Ovary (tissue), 9 donors: ENCODE results near the gene IL1R1. TPM values are rescaled to one million over a fixed set of nuclear protein-coding genes. Genes with fewer than 3 reads are reported as not detected.

Experiments
- DNase-seq, 5 donors: peaks; one replicate each; pipeline ENCODE4 v3.0.0-alpha.2; 2019 to 2020
- H3K27ac ChIP-seq, 2 donors: fragments of 200-600 bp; one replicate each; pipeline versions ENCODE4 v1.5.1 to v1.8.0; 2019 to 2022
- H3K27me3 ChIP-seq: fragments of 200-600 bp; one replicate; pipeline ENCODE4 v1.8.0; 2022
- H3K36me3 ChIP-seq: fragments of 200-600 bp; sonication (generic); one replicate; pipeline ENCODE4 v1.5.1; 2019
- H3K4me1 ChIP-seq: one replicate; pipeline ENCODE4 v1.8.1; 2013; ENCODE audit warnings: mild to moderate bottlenecking, moderate library complexity; ENCODE audit not compliant: insufficient read depth
- H3K4me3 ChIP-seq: fragments of 200-600 bp; sonication (generic); one replicate; pipeline ENCODE4 v1.5.1; 2017
- H3K9me3 ChIP-seq, 2 donors: fragments of 200-600 bp in 1 of 2; sonication (generic) in 1 of 2; one replicate each; pipeline versions ENCODE4 v1.5.1 to v1.8.1; 2013 to 2019; ENCODE audit warnings: mild to moderate bottlenecking in 1 of 2, moderate library complexity in 1 of 2
- EP300 ChIP-seq: sonication (generic); formaldehyde crosslinking; IDR thresholded peaks from one replicate; pipeline ENCODE4 v1.6.1; 2017; ENCODE audit warnings: antibody characterized with exemption
- POLR2A ChIP-seq: fragments of 450-650 bp; IDR thresholded peaks from one replicate; pipeline ENCODE4 v1.6.1; 2017; ENCODE audit warnings: antibody characterized with exemption, mild to moderate bottlenecking, moderate library complexity
- WGBS, 3 donors: extraction: QIAGEN DNeasy Blood & Tissue Kit in 1 of 3; methylation state at CpG; one replicate each; pipeline versions ENCODE4 v1.1.5 to v1.1.7; 2013 to 2017; 5-methylcytosine and 5-hydroxymethylcytosine counted together
- intact Hi-C, 4 donors: fragments of 100-400 bp; cut with DNase I; formaldehyde crosslinking; loops; one replicate each; pipeline versions ENCODE4 v1.11.0 to v1.15.1; 2022 to 2023
- polyA plus RNA-seq, 2 donors: library from polyadenylated mRNA; stranded (reverse); fragments of 200-250 nt in 1 of 2; fragments of 350-450 nt in 1 of 2; fragmentation: Illumina TruSeq in 1 of 2; extraction: RNeasy Lipid Tissue Mini Kit (QIAGEN cat#74804) in 1 of 2; gene quantifications; one replicate each; pipeline ENCODE4 v1.2.3, GENCODE V29; 2013 to 2014
- total RNA-seq, 7 donors: library from RNA; depleted of rRNA in 2 of 7; stranded (reverse); fragments of >200 nt in 2 of 7; fragmentation: NEBNext Ultra II Directional in 3 of 7; extraction: Animal tissue kit (Norgen Biotek cat#: 25700) in 3 of 7; gene quantifications; one replicate each; pipeline versions ENCODE4 v1.1.0 to v1.2.4, GENCODE V29; 2016 to 2023
- TF ChIP-seq, protein P1 (sequence below), 3 donors: fragments of 450-650 bp in 2 of 3; fragments of 200-600 bp in 1 of 3; IDR thresholded peaks; one replicate each; pipeline versions ENCODE4 v1.5.1 to v1.8.0; 2016 to 2022; ENCODE audit warnings: antibody characterized with exemption in 3 of 3, mild to moderate bottlenecking in 1 of 3
- donor health status: DM: no; HTN: no; CAD: no; lungs with moderate emphysema.
- donor health status: DM: no; HTN: no; CAD: no.
- donor health status: Bipolar disorder and iron deficiency.
- donor health status: DM: yes; HTN: yes; CAD: no.
- donor health status: DM: no; HTN: no; CAD: no.
- donor health status: DM: yes; HTN: yes; CAD: no.

IL1R1 gene
- total and polyA plus RNA-seq, 9 donors = 6.5 to 142 (median 36.5) TPM

DNA sequence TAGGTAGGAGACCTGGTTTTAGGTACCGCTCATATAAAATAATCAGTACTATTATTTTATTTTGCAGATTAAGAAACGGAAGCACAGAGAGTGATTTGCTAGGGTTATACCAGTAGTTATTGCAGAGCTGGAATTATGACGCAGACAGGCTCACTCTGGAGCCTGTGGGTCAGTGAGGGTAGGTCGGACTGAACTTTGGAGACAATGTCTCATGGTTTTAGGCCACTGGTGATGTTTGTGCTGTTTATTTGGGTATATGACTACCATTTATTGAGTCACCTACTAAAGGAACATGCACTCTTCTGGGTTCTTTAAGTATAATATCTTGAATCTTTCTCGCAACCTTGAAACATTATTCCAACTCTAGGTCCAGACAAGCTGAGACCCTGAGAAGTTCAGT is 33.5 kb upstream of the IL1R1 start:
- H3K4me3 ChIP-seq = no peak overlapping the region
- intact Hi-C loops = loop anchor here in 1 of 4 donors (10.0 kb wide), 1 partner anchor 84 kb away; no protein-coding TSS in a partner anchor
- no peak overlapping the region for H3K27ac ChIP-seq
- no peak for TF ChIP-seq EP300
- TF ChIP-seq, protein P1, sequence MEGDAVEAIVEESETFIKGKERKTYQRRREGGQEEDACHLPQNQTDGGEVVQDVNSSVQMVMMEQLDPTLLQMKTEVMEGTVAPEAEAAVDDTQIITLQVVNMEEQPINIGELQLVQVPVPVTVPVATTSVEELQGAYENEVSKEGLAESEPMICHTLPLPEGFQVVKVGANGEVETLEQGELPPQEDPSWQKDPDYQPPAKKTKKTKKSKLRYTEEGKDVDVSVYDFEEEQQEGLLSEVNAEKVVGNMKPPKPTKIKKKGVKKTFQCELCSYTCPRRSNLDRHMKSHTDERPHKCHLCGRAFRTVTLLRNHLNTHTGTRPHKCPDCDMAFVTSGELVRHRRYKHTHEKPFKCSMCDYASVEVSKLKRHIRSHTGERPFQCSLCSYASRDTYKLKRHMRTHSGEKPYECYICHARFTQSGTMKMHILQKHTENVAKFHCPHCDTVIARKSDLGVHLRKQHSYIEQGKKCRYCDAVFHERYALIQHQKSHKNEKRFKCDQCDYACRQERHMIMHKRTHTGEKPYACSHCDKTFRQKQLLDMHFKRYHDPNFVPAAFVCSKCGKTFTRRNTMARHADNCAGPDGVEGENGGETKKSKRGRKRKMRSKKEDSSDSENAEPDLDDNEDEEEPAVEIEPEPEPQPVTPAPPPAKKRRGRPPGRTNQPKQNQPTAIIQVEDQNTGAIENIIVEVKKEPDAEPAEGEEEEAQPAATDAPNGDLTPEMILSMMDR (IDR thresholded peaks at IDR 0.05) = no peak
- no peak for TF ChIP-seq POLR2A
- H3K9me3 ChIP-seq = no peaks in the 10 kb centered on the region
- no peak for DNase-seq
- 83 to 97% (median 89%) methylated on average over 5 of the region's 5 CpGs for WGBS, 3 donors
- H3K36me3 ChIP-seq = no peaks in the 10 kb centered on the region
- H3K27me3 ChIP-seq = no peaks in the 10 kb centered on the region
- H3K4me1 ChIP-seq = peaks cover 2% of the 10 kb centered on the region

DNA sequence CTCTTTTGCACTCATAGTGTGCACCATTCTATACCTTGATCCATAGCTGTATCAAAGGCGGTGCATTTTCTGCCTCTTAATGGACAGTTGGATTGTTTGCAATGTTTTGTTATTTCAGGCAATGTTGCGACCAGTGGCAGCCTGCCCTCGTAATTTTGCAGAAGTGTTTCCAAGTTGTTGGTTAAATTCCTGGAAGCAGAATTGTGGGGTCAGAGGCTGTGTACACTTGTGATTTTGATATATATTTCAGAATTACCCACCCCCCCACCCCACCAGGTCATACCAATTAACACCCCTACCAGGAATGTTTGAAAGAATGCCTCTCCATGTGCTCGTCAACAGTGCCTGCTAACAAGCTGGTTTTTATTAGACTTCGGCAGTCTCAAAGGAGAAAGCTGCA is 32.4 kb upstream of the IL1R1 start:
- H3K27ac ChIP-seq = no peak overlapping the region
- no peaks in the 10 kb centered on the region for H3K9me3 ChIP-seq
- DNase-seq = no peak
- TF ChIP-seq, protein P1 (IDR thresholded peaks at IDR 0.05) = no peak
- TF ChIP-seq POLR2A = no peak
- no peak for TF ChIP-seq EP300
- H3K27me3 ChIP-seq = no peaks in the 10 kb centered on the region
- no peaks in the 10 kb centered on the region for H3K36me3 ChIP-seq
- no peak overlapping the region for H3K4me3 ChIP-seq
- intact Hi-C loops = no loop called here
- WGBS, 3 donors = 22 to 42% (median 33%) methylated on average over 5 of the region's 5 CpGs
- peaks cover 2% of the 10 kb centered on the region for H3K4me1 ChIP-seq

DNA sequence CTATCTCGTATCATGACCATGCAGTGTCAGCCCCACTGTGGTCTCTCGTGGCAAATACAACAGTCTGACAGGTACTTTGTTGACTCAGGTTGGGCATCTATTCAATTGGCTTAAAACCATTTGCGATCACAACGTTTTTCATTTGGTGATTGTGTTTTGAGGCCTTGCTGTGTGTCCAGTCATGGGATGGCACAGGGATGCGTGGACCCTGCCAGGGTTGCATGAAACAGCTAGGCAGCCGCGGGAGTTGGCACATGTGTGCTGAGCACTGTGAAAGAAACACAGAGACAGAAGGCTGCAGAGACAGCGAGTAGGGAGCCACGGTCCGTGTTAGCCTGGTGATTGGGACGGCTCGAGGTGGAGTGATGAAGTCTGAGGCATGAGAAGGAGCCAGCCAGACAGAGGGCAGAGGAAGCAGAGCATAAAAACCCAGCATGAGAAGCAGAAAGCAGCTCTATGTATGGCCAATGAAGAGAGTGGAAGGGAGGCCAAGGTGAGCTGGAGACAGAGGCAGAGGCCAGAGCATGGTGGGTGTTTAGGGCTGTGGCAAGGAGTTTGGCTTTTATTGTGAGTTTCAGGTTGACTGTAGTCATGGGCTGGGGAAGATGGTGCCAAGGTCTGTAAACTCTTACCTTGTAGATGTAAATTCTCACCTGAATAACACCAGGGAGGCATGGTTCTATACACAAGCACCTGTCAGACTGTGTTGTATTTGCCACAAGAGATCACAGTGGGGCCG is 31.8 kb upstream of the IL1R1 start:
- Histone ChIP-seq H3K27me3 (no peaks in the 10 kb centered on the region), H3K36me3 (no peaks in the 10 kb centered on the region), H3K27ac (no peak overlapping the region), H3K9me3 (no peaks in the 10 kb centered on the region), H3K4me1 (peaks cover 2% of the 10 kb centered on the region), H3K4me3 (no peak overlapping the region)
- intact Hi-C loops = no loop called here
- WGBS, 3 donors = 74 to 82% (median 77%) methylated on average over 13 of the region's 13 CpGs
- no peak for DNase-seq
- TF ChIP-seq POLR2A = no peak
- no peak for TF ChIP-seq EP300
- TF ChIP-seq, protein P1 (IDR thresholded peaks at IDR 0.05) = no peak

DNA sequence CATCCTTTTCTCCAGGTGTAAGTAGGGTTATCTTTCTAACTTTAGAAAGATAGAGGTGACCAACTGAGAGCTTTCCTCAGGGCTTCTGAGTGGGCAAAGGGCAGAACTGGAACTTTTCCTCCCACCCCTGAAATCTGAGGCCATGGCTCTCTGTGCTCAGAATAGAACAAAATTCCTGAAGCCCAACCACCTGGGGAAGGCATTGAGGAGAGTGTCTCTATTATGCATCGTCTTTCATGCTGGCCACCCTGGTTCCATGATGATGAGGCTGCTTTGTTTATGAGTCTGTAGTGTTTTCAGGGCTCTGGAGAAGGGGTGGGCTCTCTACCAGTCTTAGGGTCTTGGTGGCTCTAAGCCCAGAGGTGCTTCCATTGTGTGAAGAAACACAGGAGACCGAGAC is 30.7 kb upstream of the IL1R1 start:
- no peak for DNase-seq
- H3K9me3 ChIP-seq = no peaks in the 10 kb centered on the region
- TF ChIP-seq POLR2A (no peak), EP300 (no peak)
- TF ChIP-seq, protein P1 (IDR thresholded peaks at IDR 0.05) = no peak
- no peak overlapping the region for H3K4me3 ChIP-seq
- H3K36me3 ChIP-seq = no peaks in the 10 kb centered on the region
- 54 to 68% (median 66%) methylated on average over 2 of the region's 2 CpGs for WGBS, 3 donors
- H3K4me1 ChIP-seq = peaks cover 2% of the 10 kb centered on the region
- no peak overlapping the region for H3K27ac ChIP-seq
- intact Hi-C loops = no loop called here
- no peaks in the 10 kb centered on the region for H3K27me3 ChIP-seq
